ENCODE measurements around the gene MED8.

Gene MED8

GRCh38 chr1:43389326-43390313, at the start of gene MED8, which contains the start of gene SZT2:
MED8 (minus strand) TSS chr1:43389800; CDS start chr1:43389764, 36 bp downstream.
SZT2 (plus strand) TSS chr1:43389899; CDS start chr1:43389969, 70 bp downstream.
- peak within 1 kb of the TSS; percentile 89 for H3K4me3 ChIP-seq (ENCODE audit: low read depth, low read length)
- DNase-seq (ENCODE audit: low read depth), result peak; percentile 92
- TF ChIP-seq, protein P1, sequence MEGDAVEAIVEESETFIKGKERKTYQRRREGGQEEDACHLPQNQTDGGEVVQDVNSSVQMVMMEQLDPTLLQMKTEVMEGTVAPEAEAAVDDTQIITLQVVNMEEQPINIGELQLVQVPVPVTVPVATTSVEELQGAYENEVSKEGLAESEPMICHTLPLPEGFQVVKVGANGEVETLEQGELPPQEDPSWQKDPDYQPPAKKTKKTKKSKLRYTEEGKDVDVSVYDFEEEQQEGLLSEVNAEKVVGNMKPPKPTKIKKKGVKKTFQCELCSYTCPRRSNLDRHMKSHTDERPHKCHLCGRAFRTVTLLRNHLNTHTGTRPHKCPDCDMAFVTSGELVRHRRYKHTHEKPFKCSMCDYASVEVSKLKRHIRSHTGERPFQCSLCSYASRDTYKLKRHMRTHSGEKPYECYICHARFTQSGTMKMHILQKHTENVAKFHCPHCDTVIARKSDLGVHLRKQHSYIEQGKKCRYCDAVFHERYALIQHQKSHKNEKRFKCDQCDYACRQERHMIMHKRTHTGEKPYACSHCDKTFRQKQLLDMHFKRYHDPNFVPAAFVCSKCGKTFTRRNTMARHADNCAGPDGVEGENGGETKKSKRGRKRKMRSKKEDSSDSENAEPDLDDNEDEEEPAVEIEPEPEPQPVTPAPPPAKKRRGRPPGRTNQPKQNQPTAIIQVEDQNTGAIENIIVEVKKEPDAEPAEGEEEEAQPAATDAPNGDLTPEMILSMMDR (conservative IDR thresholded peaks at IDR 0.05; ENCODE audit: low read depth, low read length), result no peak

- DNase-seq (ENCODE audit: low read depth), result no peak
- no peak overlapping the region for H3K4me3 ChIP-seq (ENCODE audit: low read depth, low read length)
- TF ChIP-seq, protein P1 (conservative IDR thresholded peaks at IDR 0.05; ENCODE audit: low read depth, low read length), result no peak
Observed at GRCh38 chr1:43438953-43439581, 49.5 kb upstream of the MED8 start.

- TF ChIP-seq, protein P1 (conservative IDR thresholded peaks at IDR 0.05; ENCODE audit: low read depth, low read length), result no peak
- no peak for DNase-seq (ENCODE audit: low read depth)
- no peak overlapping the region for H3K4me3 ChIP-seq (ENCODE audit: low read depth, low read length)
Observed at GRCh38 chr1:43438576-43438952, 49.0 kb upstream of the MED8 start.

- no peak for DNase-seq (ENCODE audit: low read depth)
- no peak overlapping the region for H3K4me3 ChIP-seq (ENCODE audit: low read depth, low read length)
- TF ChIP-seq, protein P1 (conservative IDR thresholded peaks at IDR 0.05; ENCODE audit: low read depth, low read length), result no peak
Observed at GRCh38 chr1:43438006-43438405, 48.4 kb upstream of the MED8 start.

- no peak for DNase-seq (ENCODE audit: low read depth)
- TF ChIP-seq, protein P1 (conservative IDR thresholded peaks at IDR 0.05; ENCODE audit: low read depth, low read length), result no peak
- no peak overlapping the region for H3K4me3 ChIP-seq (ENCODE audit: low read depth, low read length)
Observed at GRCh38 chr1:43437031-43437973, 47.7 kb upstream of the MED8 start.

DNA sequence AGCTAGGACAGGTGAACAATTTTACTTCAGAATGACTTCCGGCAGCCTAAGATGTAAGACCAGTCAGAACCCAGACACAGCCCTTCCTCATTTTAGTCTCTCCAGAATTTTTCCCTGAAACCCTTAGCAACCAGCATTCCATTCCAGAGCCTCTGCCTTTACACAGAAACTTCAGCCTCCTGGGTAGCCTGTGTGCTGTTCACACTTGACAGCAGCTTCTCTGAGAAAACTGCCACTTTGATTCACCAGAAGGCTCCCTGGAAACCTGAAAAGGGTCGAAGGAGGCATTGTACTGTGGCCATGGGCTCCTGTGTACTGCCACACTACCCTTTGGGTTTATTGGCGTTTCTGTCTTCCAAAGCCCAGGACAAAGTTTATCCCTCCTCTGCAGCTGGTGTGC, 46.8 kb upstream of the MED8 start:
- TF ChIP-seq, protein P1 (conservative IDR thresholded peaks at IDR 0.05; ENCODE audit: low read depth, low read length), result no peak
- no peak for DNase-seq (ENCODE audit: low read depth)
- no peak overlapping the region for H3K4me3 ChIP-seq (ENCODE audit: low read depth, low read length)
